CD4-positive, alpha-beta T cell treated with Interleukin-2 at 100 ng/mL for 4 hours (primary cell): ENCODE measurements around the gene CHRND.

ENCODE experiments used
- DNase-seq: peaks from one replicate; pipeline ENCODE4 v3.0.0-alpha.2; 2020; ENCODE audit warnings: low spot score

CHRND gene

GRCh38 chr2:232504438-232504837 is 21.5 kb upstream of the CHRND start:
- no peak for DNase-seq

GRCh38 chr2:232505856-232506255 is 20.1 kb upstream of the CHRND start:
- no peak for DNase-seq

GRCh38 chr2:232506709-232507108 is 19.3 kb upstream of the CHRND start:
- DNase-seq: no peak

GRCh38 chr2:232508251-232508650 is 17.7 kb upstream of the CHRND start:
- DNase-seq: no peak

- DNase-seq: no peak
These were observed 14.5 kb upstream of the CHRND start for GRCh38 chr2:232511336-232511890.

GRCh38 chr2:232512602-232513001 is 13.4 kb upstream of the CHRND start:
- DNase-seq: no peak

- no peak for DNase-seq
These were observed 12.6 kb upstream of the CHRND start for GRCh38 chr2:232513353-232513752.

- no peak for DNase-seq
These were observed 10.3 kb upstream of the CHRND start for GRCh38 chr2:232515639-232516038.

- no peak for DNase-seq
These were observed 9.4 kb upstream of the CHRND start for GRCh38 chr2:232516551-232516950.

GRCh38 chr2:232518844-232519243 is 7.1 kb upstream of the CHRND start:
- DNase-seq: no peak

GRCh38 chr2:232519581-232520438 is 6.2 kb upstream of the CHRND start, which contains the start of gene PRSS56:
PRSS56 (plus strand) TSS chr2:232520388; CDS start chr2:232520599, 211 bp downstream.
- no peak for DNase-seq

- no peak for DNase-seq
These were observed 5.5 kb upstream of the CHRND start for GRCh38 chr2:232520489-232520888.

- DNase-seq: no peak
These were observed 4.9 kb upstream of the CHRND start for GRCh38 chr2:232521098-232521497.

- peak; percentile 60 for DNase-seq
These were observed 3.9 kb upstream of the CHRND start for GRCh38 chr2:232521959-232522622.

- DNase-seq: no peak
These were observed 3.1 kb upstream of the CHRND start for GRCh38 chr2:232522623-232523401.

GRCh38 chr2:232523402-232523681 is 2.6 kb upstream of the CHRND start:
- DNase-seq: no peak

GRCh38 chr2:232523682-232524597 is 2.0 kb upstream of the CHRND start:
- no peak for DNase-seq

- no peak for DNase-seq
These were observed 1.2 kb upstream of the CHRND start for GRCh38 chr2:232524771-232525170.

GRCh38 chr2:232525199-232525598 is 761 bp upstream of the CHRND start:
- no peak for DNase-seq

- no peak for DNase-seq
These were observed 497 bp downstream of the CHRND start for GRCh38 chr2:232526372-232526941.

- no peak for DNase-seq
These were observed 2.0 kb downstream of the CHRND start for GRCh38 chr2:232527905-232528470.
